Fibroblast of pulmonary artery (primary cell): Measurements from ENCODE around the gene RARRES2.
"Not testable (repeated sequence)": the region's sequence is repeated elsewhere in the genome, so short reads cannot be mapped to it uniquely, and the experiment has no call there.

ENCODE experiments used
- DNase-seq: peaks from one replicate; pipeline ENCODE4 v3.0.0-alpha.2; 2010; ENCODE audit warnings: low read depth
- H3K4me3 ChIP-seq: replicated peaks from 2 replicates; pipeline ENCODE4 v1.5.1; 2011; ENCODE audit warnings: low read depth, mild to moderate bottlenecking, control low read depth, low read length, moderate library complexity
- TF ChIP-seq, protein P1 (sequence below): IDR thresholded peaks from 2 replicates; pipeline ENCODE4 v1.5.1; 2011; ENCODE audit warnings: mild to moderate bottlenecking, control low read depth, low read length, inconsistent platforms; ENCODE audit errors: missing control alignments

The RARRES2 gene

DNA sequence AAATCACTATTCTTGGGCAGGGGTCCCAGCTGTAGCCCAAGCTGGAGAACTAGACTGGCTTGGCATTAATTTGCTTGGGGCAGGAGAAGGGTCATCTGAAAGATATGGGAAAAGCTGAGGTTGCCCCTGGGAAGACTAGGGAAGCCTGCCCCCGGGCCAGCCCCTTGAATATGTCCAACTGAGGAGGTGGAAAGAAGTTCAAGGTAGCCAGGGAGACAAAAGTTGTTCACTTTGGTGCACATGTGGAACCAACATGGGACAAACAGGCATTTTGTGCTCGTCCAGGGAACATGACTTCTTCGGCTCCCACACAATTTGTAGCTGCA is 19.7 kb downstream of the RARRES2 start:
- H3K4me3 ChIP-seq = no peak overlapping the region
- TF ChIP-seq, protein P1, sequence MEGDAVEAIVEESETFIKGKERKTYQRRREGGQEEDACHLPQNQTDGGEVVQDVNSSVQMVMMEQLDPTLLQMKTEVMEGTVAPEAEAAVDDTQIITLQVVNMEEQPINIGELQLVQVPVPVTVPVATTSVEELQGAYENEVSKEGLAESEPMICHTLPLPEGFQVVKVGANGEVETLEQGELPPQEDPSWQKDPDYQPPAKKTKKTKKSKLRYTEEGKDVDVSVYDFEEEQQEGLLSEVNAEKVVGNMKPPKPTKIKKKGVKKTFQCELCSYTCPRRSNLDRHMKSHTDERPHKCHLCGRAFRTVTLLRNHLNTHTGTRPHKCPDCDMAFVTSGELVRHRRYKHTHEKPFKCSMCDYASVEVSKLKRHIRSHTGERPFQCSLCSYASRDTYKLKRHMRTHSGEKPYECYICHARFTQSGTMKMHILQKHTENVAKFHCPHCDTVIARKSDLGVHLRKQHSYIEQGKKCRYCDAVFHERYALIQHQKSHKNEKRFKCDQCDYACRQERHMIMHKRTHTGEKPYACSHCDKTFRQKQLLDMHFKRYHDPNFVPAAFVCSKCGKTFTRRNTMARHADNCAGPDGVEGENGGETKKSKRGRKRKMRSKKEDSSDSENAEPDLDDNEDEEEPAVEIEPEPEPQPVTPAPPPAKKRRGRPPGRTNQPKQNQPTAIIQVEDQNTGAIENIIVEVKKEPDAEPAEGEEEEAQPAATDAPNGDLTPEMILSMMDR = no peak
- no peak for DNase-seq

DNA sequence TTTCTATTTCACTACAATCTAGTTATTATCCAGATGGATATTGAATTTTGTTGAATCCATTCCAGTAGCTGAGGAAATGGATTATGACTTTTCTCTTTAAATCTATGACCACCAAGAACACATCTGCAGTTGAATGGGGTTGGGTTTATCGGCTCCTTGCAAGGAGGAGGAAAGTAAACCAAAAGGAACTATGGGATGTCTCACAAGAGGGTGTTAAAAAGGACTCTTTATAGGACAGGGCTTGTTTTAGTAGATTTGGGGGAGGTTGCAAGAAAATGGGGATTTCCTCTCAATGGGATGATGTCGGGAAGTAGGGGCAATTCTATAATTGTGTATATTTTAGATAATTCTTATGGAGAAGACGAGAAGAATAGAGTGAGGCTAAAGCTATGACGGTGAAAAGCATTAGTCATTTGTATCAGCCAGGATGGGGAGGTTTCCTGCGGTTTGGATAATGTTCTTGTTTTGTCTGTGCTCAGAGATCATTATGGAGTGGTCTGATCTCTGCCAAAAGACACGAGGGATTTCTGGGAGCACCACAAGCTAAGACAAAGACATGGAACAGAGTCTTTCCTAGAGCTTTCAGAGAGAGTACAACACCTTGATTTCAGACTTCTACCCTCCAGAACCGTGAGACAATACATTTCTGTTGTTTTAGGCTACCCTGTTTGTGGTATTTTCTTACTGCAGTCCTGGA is 23.5 kb downstream of the RARRES2 start:
- no peak overlapping the region for H3K4me3 ChIP-seq
- TF ChIP-seq, protein P1 = no peak
- DNase-seq = peak; percentile 95

DNA sequence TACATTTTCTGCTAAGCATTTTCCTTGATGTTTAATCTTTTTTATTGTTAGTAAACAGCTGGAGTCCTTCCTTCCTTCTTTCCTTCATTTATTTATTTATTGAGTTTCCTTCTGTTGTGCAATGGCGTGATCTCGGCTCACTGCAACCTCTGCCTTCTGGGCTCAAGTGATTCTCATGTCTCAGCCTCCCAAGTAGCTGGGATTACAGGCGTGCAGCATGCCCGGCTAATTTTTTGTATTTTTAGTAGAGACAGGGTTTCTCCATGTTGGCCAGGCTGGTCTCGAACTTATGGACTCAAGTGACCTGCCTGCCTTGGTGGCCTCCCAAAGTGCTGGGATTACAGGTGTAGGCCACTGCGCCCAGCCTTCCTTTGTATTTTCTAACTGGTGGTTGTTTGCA is 24.4 kb downstream of the RARRES2 start:
- H3K4me3 ChIP-seq, DNase-seq: not testable (repeated sequence)

DNA sequence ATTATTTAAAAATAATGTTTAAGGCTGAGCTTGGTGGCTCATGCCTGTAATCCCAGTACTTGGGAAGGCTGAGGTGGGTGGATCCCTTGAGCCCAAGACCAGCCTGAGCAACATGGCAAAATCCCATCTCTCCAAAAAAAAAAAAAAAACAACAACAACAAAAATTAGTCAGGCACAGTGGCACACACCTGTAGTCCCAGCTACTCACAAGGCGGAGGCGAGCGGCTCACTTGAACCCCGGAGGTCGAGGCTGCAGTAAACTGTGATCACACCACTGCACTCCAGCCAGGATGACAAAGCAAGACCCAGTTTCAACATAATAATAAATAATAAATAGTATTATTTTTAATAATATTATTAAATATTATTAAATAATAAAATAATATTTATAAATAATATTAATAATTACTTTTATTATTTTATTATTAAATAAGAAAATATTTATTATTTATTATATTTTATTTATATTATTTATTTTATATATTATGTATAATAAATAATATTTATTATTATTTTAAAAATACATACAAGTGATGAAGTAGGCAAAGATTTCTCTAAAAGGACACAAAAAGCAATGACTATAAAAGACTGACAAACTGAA is 26.7 kb downstream of the RARRES2 start:
- no peak for DNase-seq
- H3K4me3 ChIP-seq = no peak overlapping the region
- TF ChIP-seq, protein P1 = no peak

DNA sequence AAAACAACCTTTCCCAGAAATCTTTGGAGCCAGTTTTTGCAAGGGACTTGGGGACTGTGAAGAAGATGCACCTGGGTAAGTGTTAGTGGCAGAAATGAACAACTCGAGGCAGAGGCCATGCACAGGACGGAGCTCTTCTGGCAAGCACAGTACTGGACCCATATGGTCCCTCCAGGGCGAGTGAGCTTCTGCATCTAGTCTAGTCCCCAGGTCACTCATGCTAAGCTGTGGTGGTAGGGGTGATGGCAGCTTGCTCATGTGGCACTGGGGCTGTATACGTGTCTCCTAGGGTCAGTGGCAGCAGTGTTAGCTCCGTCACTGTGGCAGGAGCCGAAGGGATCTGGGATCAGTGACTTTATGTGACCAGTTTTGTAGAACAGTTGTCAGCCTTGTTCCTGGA is 27.6 kb downstream of the RARRES2 start:
- no peak for DNase-seq
- no peak overlapping the region for H3K4me3 ChIP-seq
- TF ChIP-seq, protein P1 = no peak

DNA sequence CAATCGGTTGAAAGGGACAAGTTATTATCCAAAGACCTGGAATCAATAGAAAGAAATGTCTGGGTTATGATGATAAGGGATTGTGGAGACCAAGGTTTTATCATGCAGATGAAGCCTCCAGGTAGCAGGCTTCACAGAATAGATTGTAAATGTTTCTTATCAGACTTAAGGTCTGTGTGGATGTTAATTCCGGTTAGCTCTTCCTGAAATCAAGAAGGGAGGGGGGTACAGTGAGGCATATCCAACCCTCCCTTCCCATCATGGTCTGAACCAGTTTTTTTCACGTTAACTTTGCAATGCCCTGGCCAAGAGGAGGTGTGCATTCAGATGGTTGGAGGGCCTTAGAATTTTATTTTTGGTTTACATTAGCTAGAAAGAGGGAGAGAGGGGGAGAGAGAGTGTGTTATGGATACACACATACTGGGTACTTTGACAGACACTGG is 28.0 kb downstream of the RARRES2 start:
- H3K4me3 ChIP-seq = no peak overlapping the region
- no peak for DNase-seq
- TF ChIP-seq, protein P1 = no peak

DNA sequence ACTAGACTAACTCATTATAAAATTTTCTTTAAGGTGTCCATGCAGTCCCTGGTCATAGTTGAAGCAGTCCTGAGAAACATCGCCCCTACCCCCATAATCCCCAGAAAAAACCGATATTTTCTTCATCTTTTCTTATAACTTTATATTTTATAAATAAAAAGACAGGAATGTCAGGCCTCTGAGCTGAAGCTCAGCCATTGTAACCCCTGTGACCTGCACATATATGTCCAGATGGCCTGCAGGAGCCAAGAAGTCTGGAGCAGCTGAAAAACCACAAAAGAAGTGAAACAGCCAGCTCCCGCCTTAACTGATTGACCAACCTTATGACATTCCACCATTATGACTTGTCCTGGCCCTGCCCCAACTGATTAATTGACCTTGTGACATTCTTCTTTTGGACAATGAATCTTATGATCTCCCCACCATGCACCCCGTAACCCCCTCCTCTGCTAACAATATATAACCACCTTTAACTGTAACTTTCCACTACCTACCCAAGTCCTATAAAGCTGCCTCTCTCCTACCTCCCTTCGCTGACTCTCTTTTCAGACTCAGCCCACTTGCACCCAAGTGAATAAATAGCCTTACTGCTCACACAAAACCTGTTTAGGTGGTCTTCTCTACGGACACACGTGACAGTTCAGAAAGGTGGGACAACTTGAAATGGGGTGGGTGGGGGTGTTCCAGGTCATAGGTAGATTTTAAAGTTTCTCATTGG is 28.6 kb downstream of the RARRES2 start:
- H3K4me3 ChIP-seq = not testable (repeated sequence)
- peak; percentile 48 for DNase-seq

DNA sequence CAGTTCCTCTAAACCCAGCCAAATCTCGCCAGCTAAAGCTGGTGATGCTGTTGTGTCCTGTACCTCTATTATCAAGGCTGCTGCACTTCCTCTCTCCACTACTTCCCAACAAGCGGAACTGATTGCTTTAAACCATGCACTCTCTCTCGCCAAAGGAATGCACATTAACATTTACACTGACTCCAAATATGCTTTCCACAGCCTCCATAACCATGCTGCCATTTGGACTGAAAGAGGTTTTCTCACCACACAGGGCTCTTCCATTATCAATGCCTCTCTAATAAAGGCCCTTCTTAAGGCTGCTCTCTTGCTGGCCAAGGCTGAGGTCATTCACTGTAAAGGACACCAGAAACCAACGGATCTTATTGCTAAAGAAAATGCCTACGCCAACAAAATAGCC is 29.7 kb downstream of the RARRES2 start:
- TF ChIP-seq, protein P1 = no peak
- no peak overlapping the region for H3K4me3 ChIP-seq
- DNase-seq = no peak
